HG02973 (cell line): Measurements from ENCODE around the gene SPNS2.

Experiments
- ATAC-seq: cut with Tn5 transposase; IDR thresholded peaks from one replicate; pipeline ENCODE4 v1.9.1; 2021; ENCODE audit warnings: moderate library complexity; ENCODE audit not compliant: unreplicated experiment

Gene SPNS2

DNA sequence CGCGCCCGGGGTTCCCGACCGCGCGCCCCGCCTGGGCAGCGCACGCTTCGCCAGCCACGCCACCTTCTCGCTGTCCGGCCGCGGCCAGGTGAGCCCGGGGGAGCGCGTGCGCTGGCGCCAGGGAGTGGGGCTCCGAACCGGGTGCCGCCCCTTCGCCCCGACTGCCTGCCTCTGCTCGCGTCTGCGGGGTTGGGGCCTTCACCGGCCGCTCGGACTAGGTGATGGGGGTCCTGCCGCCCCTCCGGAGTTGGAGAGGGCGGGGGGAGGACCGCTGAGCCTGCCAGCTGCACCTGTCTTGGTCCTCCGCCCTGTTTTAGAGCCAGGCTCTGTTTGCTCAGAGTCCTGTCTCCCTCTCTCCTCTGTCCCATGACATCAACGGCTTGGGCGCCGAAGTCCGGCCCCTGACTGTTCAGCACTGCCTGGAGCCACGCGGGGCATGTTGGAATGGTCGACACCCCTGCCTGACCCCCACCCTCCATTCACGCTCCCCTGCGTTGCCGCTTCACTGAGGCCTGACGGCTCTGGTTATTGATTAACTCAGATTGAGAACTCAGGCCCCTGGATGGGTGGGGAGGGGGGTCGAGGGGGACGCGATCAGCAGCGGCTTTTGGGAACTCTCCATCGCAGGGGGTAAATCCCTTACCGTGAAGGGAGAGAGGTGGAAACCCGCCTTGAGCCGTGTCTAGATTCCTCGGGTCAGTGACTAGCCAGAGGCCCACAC, 86.4 kb downstream of the SPNS2 start:
- no peak for ATAC-seq

DNA sequence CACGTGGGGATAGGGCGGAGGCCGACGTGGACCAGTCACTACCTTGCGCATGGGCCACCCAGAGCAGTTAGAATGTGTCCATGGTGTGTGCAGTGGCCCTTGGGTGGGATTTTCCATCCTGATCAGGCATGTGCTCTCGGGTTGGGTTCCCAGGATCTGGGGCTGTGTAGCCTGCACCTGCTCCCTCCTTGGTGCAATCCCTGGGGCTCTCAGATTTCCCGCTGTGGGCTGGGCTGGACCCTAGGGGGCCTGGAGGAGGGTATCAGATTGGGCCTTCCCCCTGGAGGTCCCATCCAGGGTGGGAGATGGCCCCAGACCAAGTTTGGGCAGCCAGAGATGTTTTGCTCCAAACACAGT, 86.9 kb downstream of the SPNS2 start:
- no peak for ATAC-seq

DNA sequence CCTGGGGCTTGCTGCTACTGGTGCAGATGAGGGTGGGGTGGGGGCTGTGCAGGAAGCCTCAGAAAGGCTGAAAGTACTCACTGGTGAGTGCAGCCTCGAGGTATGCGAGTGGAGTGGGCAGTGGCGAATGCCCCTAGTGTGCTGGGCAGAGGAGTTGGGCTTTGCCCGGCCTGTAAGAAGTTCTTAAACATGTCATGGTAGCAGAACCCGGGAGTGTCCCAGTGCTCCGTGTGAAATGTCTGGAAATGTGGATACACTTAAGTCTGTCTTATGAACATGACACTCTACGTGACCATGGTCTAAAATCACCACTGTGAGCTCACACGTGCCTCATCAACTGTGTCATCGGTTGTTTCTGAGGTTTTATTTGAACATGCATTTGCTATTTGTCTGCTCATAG, 87.4 kb downstream of the SPNS2 start:
- ATAC-seq: no peak

DNA sequence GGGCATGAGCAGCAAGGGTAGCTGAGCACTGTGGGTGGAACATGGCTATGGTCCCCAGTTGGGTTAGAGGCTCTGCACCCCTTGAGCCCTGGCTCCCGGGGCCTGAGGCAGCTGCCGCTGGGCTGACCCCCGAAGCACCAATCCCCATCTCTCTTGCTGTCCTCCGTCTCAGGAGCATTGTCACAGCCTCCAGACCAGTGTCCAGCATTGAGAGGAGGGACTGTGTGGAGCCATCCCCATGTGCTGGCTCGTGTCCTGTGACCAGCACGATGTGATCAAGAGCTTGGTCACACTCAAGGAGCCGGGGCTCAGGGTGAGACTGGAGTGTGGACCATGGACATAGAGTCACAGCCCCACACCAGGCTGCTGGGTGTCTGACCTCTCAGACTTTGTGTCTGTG, 88.5 kb downstream of the SPNS2 start:
- ATAC-seq: no peak

DNA sequence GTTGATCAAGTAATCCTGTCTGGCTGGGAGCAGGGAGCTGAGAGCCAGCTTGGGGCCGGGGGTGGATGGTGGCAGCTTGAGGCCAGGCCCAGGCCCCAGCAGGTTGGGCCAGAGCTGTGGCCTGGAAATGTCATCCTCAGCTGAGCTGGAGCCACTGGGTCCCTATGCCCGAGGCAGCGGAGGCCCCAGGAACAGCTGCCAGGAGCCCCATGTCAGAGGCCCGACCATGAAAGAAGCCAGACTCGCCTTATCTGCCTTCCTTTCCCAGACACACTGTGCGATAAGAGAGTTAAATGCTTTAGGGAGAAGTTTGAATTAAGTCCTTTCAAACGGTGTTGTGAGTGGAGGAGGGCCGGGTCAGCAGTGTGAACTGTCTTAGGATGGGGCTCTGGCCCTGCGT, 89.1 kb downstream of the SPNS2 start:
- no peak for ATAC-seq

DNA sequence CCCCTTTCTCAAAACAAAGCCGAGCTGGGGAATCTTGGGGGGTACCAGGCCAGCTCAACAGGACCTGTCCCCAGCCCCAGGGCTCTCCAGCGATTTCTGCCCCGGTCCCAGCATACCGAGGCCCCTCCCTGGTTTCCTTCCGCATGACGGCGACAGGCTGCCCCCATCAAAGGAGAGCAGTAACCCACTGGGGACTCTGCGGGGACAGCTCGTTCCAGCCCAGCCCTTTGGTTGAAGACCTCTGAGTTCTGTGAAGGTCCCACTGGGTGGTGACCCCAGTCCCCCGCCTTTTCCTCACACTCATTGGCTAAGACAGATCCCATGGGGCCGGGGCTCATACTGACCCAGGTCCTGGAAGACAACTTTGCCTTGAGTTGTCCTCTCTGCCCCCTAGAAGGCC, 89.7 kb downstream of the SPNS2 start:
- ATAC-seq: no peak
